ENCODE measurements around the gene CTU2.

GRCh38 chr16:88721815-88722755 is 15.8 kb downstream of the CTU2 start:
- TF ChIP-seq POLR2AphosphoS5 (IDR thresholded peaks at IDR 0.05), result no peak
- no peak for TF ChIP-seq CTCF (IDR thresholded peaks at IDR 0.05)
- TF ChIP-seq POLR2A (IDR thresholded peaks at IDR 0.05), result no peak
- no peak for TF ChIP-seq EP300 (IDR thresholded peaks at IDR 0.05)

Measured in stomach (tissue), 4 donors.